Kidney (tissue), 14 donors: ENCODE results near the gene UPB1. TPM values are rescaled to one million over a fixed set of nuclear protein-coding genes. Genes with fewer than 3 reads are reported as not detected.

Experiments
- DNase-seq, 5 donors: peaks; one replicate each; pipeline ENCODE4 v3.0.0-alpha.2; 2013 to 2020
- FAIRE-seq: peaks from 2 replicates; lab custom pipeline; 2012; peaks lifted over from hg19 to GRCh38; lab: Jason Lieb, UNC
- H3K27ac ChIP-seq, 2 donors: one replicate each; pipeline ENCODE4 v1.7.0; 2013; ENCODE audit warnings: low read depth in 2 of 2, low read length in 2 of 2, inconsistent platforms in 1 of 2
- H3K27me3 ChIP-seq: one replicate; pipeline ENCODE4 v1.7.1; 2013; ENCODE audit warnings: low read length, inconsistent platforms; ENCODE audit not compliant: control insufficient read depth, insufficient read depth
- H3K36me3 ChIP-seq, 3 donors: one replicate each; pipeline versions ENCODE4 v1.7.0 to v1.7.1; 2013; ENCODE audit warnings: low read length in 3 of 3, control low read depth in 1 of 3, inconsistent platforms in 1 of 3; ENCODE audit not compliant: insufficient read depth in 3 of 3, control insufficient read depth in 2 of 3
- H3K4me1 ChIP-seq, 3 donors: one replicate each; pipeline versions ENCODE4 v1.7.0 to v1.7.1; 2013; ENCODE audit warnings: low read length in 3 of 3, inconsistent platforms in 1 of 3, low read depth in 1 of 3; ENCODE audit not compliant: control insufficient read depth in 2 of 3, insufficient read depth in 2 of 3
- H3K4me3 ChIP-seq, 3 donors: one replicate each; pipeline versions ENCODE4 v1.7.0 to v1.8.1; 2013; ENCODE audit warnings: low read length in 3 of 3, control low read depth in 1 of 3, inconsistent platforms in 1 of 3
- H3K9ac ChIP-seq, 3 donors: one replicate each; pipeline versions ENCODE4 v1.7.0 to v1.7.1; 2013; ENCODE audit warnings: low read length in 3 of 3, control low read depth in 1 of 3, inconsistent platforms in 1 of 3
- H3K9me3 ChIP-seq, 3 donors: one replicate each; pipeline versions ENCODE4 v1.7.0 to v1.7.1; 2013; ENCODE audit warnings: low read length in 3 of 3, control low read depth in 1 of 3, inconsistent platforms in 1 of 3; ENCODE audit not compliant: control insufficient read depth in 2 of 3, insufficient read depth in 1 of 3
- intact Hi-C: fragments of 100-400 bp; cut with DNase I; formaldehyde crosslinking; loops from one replicate; pipeline ENCODE4 v1.11.1; 2022
- polyA plus RNA-seq: library from polyadenylated mRNA; stranded (reverse); fragments of 350-450 nt; fragmentation: Illumina TruSeq; extraction: RNeasy Lipid Tissue Mini Kit (QIAGEN cat#74804); gene quantifications from one replicate; pipeline ENCODE4 v1.2.3, GENCODE V29; 2014; ENCODE audit warnings: low read depth, low replicate concordance; ENCODE audit not compliant: insufficient read depth
- total RNA-seq: library from RNA; stranded (reverse); fragmentation: NEBNext Ultra II Directional; extraction: Animal tissue kit (Norgen Biotek cat#: 25700); gene quantifications from one replicate; pipeline ENCODE4 v1.2.1, GENCODE V29; 2021
- TF ChIP-seq, protein P1 (sequence below): IDR thresholded peaks from 3 replicates; pipeline ENCODE4 v1.5.1; 2012; ENCODE audit warnings: mild to moderate bottlenecking, moderate library complexity, borderline replicate concordance; ENCODE audit not compliant: insufficient read depth; ENCODE audit errors: extremely low read depth
- donor health status: control.
- donor health status: control.
- donor health status: control.
- donor health status: control.
- donor health status: control.
- donor health status: DM: yes; HTN: yes; CAD: no.
- donor health status: Normal renal cell carcinoma (clear cell type).

Gene UPB1
- total and polyA plus RNA-seq, 2 donors from 2014 or later = 1.0 to 64.6 TPM

DNA sequence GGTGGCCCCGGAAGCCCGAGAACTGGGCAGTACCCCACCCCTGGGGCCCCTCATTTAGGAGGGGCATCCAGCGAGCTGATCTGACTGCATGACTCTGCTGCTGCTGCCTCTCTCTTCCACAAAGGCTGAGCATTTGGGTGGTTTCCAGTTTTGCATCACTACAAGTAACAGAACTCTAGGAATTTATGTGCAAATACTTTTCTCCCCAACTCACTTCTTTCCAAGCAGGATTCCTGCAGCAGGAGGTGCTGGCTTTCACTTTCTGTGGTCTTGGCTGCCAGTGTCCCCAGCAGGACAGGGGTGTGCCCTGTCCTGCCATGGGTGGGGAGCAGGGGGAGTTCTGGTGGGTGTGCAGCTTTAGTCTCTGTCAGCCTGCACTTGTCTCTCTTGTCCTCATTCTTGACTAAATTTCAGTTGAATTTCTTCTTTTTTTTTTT is 21.2 kb downstream of the UPB1 start:
- peaks cover 0 to 10% (median 0%) of the 10 kb centered on the region in 3 donors for H3K4me1 ChIP-seq
- no peak overlapping the region for H3K9ac ChIP-seq
- DNase-seq (peak in 2 of 5 donors; percentile 31 to 88), FAIRE-seq (no peak)
- TF ChIP-seq, protein P1, sequence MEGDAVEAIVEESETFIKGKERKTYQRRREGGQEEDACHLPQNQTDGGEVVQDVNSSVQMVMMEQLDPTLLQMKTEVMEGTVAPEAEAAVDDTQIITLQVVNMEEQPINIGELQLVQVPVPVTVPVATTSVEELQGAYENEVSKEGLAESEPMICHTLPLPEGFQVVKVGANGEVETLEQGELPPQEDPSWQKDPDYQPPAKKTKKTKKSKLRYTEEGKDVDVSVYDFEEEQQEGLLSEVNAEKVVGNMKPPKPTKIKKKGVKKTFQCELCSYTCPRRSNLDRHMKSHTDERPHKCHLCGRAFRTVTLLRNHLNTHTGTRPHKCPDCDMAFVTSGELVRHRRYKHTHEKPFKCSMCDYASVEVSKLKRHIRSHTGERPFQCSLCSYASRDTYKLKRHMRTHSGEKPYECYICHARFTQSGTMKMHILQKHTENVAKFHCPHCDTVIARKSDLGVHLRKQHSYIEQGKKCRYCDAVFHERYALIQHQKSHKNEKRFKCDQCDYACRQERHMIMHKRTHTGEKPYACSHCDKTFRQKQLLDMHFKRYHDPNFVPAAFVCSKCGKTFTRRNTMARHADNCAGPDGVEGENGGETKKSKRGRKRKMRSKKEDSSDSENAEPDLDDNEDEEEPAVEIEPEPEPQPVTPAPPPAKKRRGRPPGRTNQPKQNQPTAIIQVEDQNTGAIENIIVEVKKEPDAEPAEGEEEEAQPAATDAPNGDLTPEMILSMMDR = no peak
- no peak overlapping the region for H3K27ac ChIP-seq
- H3K36me3 ChIP-seq = peaks cover 0 to 28% (median 2%) of the 10 kb centered on the region in 3 donors
- intact Hi-C loops = no loop called here
- no peak overlapping the region for H3K4me3 ChIP-seq
- no peaks in the 10 kb centered on the region for H3K9me3 ChIP-seq
- H3K27me3 ChIP-seq = no peaks in the 10 kb centered on the region

DNA sequence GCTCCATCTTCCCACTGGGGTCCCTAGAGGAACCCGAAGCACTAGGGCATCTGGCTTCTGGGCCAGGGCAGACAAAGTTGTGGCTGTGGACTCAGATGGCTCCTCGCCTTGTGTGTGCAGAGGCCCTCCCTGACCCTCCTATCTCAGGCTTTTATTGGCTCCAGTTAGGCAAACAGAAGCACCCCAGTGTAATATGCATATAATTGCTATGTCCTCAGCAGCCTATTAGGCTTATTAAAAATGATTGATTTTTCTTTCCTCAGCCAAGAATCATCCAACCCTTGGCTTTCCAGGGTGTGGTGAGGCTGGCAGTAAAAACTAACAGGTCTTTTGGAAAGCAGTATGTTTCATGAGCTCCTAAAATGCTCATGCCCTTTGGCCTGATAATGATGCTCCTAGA is 22.3 kb downstream of the UPB1 start:
- no peaks in the 10 kb centered on the region for H3K27me3 ChIP-seq
- H3K4me1 ChIP-seq = peaks cover 0 to 16% (median 0%) of the 10 kb centered on the region in 3 donors
- FAIRE-seq = no peak
- no peak for DNase-seq
- no peak overlapping the region for H3K9ac ChIP-seq
- TF ChIP-seq, protein P1 = no peak
- intact Hi-C loops = no loop called here
- no peak overlapping the region for H3K4me3 ChIP-seq
- no peak overlapping the region for H3K27ac ChIP-seq
- no peaks in the 10 kb centered on the region for H3K9me3 ChIP-seq
- H3K36me3 ChIP-seq = peaks cover 0 to 28% (median 2%) of the 10 kb centered on the region in 3 donors

DNA sequence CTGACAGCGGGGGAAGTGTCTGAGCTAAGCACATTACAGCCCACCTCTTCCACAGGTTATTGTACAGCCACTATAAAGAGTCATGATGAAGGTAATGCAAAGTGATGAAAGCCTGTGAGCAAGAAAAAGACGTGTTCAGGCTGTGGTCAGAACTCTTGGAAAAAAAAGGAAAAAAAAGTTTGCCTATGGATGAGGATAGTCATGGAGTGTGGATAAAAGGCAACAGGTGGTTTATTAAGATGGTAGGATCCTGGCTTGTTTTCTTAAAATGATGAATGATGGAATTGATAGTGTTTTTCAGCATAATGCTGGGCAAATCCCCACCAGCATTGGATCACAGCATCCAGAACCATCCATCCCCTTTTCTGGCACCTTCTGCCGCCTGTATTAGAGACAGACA is 23.1 kb downstream of the UPB1 start:
- H3K27ac ChIP-seq = no peak overlapping the region
- intact Hi-C loops = no loop called here
- H3K27me3 ChIP-seq = no peaks in the 10 kb centered on the region
- H3K9ac ChIP-seq = no peak overlapping the region
- H3K36me3 ChIP-seq = peaks cover 0 to 23% (median 2%) of the 10 kb centered on the region in 3 donors
- DNase-seq (no peak), FAIRE-seq (no peak)
- TF ChIP-seq, protein P1 = no peak
- no peaks in the 10 kb centered on the region for H3K9me3 ChIP-seq
- peaks cover 0 to 16% (median 0%) of the 10 kb centered on the region in 3 donors for H3K4me1 ChIP-seq
- no peak overlapping the region for H3K4me3 ChIP-seq
